SK-N-SH treated with all-trans-retinoic acid at 6 μM for 48 hours (cell line): ENCODE measurements around the gene TTC16.

ENCODE experiments used
- ARNTL ChIP-seq: fragments of 450-650 bp; formaldehyde crosslinking; IDR thresholded peaks from 2 replicates; pipeline ENCODE4 v1.5.0; 2020; ENCODE audit warnings: low read depth, mild to moderate bottlenecking, moderate library complexity, borderline replicate concordance
- BACH2 ChIP-seq: fragments of 250-450 bp; sonication (Bioruptor Pico); IDR thresholded peaks from 2 replicates; pipeline ENCODE4 v1.9.0; 2021; ENCODE audit warnings: mild to moderate bottlenecking, borderline replicate concordance
- CSDC2 ChIP-seq: fragments of 250-450 bp; sonication (Bioruptor Pico); IDR thresholded peaks from 2 replicates; pipeline ENCODE4 v1.5.0; 2020; ENCODE audit warnings: mild to moderate bottlenecking, moderate library complexity
- GLIS3 ChIP-seq: fragments of 250-450 bp; sonication (Bioruptor Pico); IDR thresholded peaks from 2 replicates; pipeline ENCODE4 v1.5.0; 2020; ENCODE audit warnings: mild to moderate bottlenecking, moderate library complexity
- ISL1 ChIP-seq: fragments of 250-450 bp; sonication (Bioruptor Pico); IDR thresholded peaks from 2 replicates; pipeline ENCODE4 v2.1.2; 2022; ENCODE audit warnings: mild to moderate bottlenecking, moderate library complexity
- PATZ1 ChIP-seq: fragments of 250-450 bp; sonication (Bioruptor Pico); IDR thresholded peaks from 2 replicates; pipeline ENCODE4 v1.8.0; 2020; ENCODE audit warnings: mild to moderate bottlenecking, moderate library complexity, borderline replicate concordance
- PPARA ChIP-seq: fragments of 250-450 bp; sonication (Bioruptor Pico); IDR thresholded peaks from 2 replicates; pipeline ENCODE4 v1.5.0; 2020; ENCODE audit warnings: mild to moderate bottlenecking, borderline replicate concordance
- RARB ChIP-seq: fragments of 250-450 bp; sonication (Bioruptor Pico); IDR thresholded peaks from 2 replicates; pipeline ENCODE4 v1.8.0; 2021; ENCODE audit warnings: mild to moderate bottlenecking, moderate library complexity
- TOX ChIP-seq: fragments of 250-450 bp; sonication (Bioruptor Pico); IDR thresholded peaks from 2 replicates; pipeline ENCODE4 v1.8.0; 2021; ENCODE audit warnings: mild to moderate bottlenecking, moderate library complexity, borderline replicate concordance
- ZFP3 ChIP-seq: fragments of 250-450 bp; sonication (Bioruptor Pico); IDR thresholded peaks from 2 replicates; pipeline ENCODE4 v1.5.0; 2020; ENCODE audit warnings: mild to moderate bottlenecking, moderate library complexity
- ZNF565 ChIP-seq: fragments of 450-650 bp; formaldehyde crosslinking; conservative IDR thresholded peaks from 2 replicates; pipeline ENCODE4 v1.5.0; 2020; ENCODE audit warnings: low read depth, mild to moderate bottlenecking, moderate library complexity
- ZNF70 ChIP-seq: fragments of 450-650 bp; formaldehyde crosslinking; IDR thresholded peaks from 2 replicates; pipeline ENCODE4 v1.5.0; 2020; ENCODE audit warnings: mild to moderate bottlenecking, moderate library complexity
- TF ChIP-seq, protein P1 (sequence below): fragments of 250-450 bp; sonication (Bioruptor Pico); IDR thresholded peaks from 2 replicates; pipeline ENCODE4 v1.5.1; 2020; ENCODE audit warnings: low read depth, mild to moderate bottlenecking, moderate library complexity

DNA sequence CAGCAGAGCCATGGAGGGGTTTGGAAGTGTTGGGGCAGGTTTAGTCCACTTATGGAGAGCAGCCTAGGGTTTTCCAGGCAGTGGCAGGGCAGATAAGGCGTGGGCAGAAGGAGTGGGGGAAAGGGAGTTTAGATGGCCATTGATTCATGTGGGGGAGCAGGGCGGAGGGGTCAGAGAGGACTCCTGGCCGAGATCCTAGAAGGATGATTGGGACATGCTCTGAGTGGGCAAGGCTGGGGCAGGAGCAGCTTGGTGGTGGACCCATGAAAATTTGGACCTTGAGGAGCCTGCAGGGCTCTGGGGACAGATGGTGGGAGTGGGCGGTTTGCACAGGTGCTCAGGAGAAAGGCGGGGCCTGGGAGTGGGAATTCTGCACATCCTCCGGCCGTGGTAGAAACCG lies 37.3 kb downstream of the TTC16 start:
- TF ChIP-seq PATZ1 (CRISPR knock-in tag) = no peak
- TF ChIP-seq ARNTL (CRISPR knock-in tag) = no peak
- no peak for TF ChIP-seq ZNF565 (CRISPR knock-in tag)
- no peak for TF ChIP-seq BACH2 (CRISPR knock-in tag)
- TF ChIP-seq, protein P1, sequence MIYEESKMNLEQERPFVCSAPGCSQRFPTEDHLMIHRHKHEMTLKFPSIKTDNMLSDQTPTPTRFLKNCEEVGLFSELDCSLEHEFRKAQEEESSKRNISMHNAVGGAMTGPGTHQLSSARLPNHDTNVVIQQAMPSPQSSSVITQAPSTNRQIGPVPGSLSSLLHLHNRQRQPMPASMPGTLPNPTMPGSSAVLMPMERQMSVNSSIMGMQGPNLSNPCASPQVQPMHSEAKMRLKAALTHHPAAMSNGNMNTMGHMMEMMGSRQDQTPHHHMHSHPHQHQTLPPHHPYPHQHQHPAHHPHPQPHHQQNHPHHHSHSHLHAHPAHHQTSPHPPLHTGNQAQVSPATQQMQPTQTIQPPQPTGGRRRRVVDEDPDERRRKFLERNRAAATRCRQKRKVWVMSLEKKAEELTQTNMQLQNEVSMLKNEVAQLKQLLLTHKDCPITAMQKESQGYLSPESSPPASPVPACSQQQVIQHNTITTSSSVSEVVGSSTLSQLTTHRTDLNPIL = no peak
- TF ChIP-seq PPARA (CRISPR knock-in tag) = no peak
- TF ChIP-seq CSDC2 = no peak
- TF ChIP-seq GLIS3 = no peak
- TF ChIP-seq TOX = no peak
- TF ChIP-seq ZNF70 (CRISPR knock-in tag) = no peak
- no peak for TF ChIP-seq RARB (CRISPR knock-in tag)
- TF ChIP-seq ZFP3 = no peak
- TF ChIP-seq ISL1 (CRISPR knock-in tag) = no peak
